GM12874 (cell line): Measurements from ENCODE around the gene PDE6H.

Experiments used
- CTCF ChIP-seq: IDR thresholded peaks from 2 replicates; pipeline ENCODE4 v1.5.1; 2011; ENCODE audit warnings: low read depth, mild to moderate bottlenecking, control low read depth, low read length, moderate library complexity; ENCODE audit not compliant: insufficient read depth

PDE6H gene

GRCh38 chr12:15001733-15002382 is 29.0 kb downstream of the PDE6H start:
- TF ChIP-seq CTCF: no peak

- TF ChIP-seq CTCF: no peak
Measured at GRCh38 chr12:15004421-15004820, 31.6 kb downstream of the PDE6H start.

GRCh38 chr12:15005064-15005463 is 32.2 kb downstream of the PDE6H start:
- TF ChIP-seq CTCF: no peak

GRCh38 chr12:15007551-15007950 is 34.7 kb downstream of the PDE6H start:
- TF ChIP-seq CTCF: no peak

- TF ChIP-seq CTCF: no peak
Measured at GRCh38 chr12:15011162-15011561, 38.3 kb downstream of the PDE6H start.

- TF ChIP-seq CTCF: no peak
Measured at GRCh38 chr12:15013634-15014179, 40.9 kb downstream of the PDE6H start.

- no peak for TF ChIP-seq CTCF
Measured at GRCh38 chr12:15014708-15015107, 41.9 kb downstream of the PDE6H start.
